ENCODE data around the gene LAPTM4A.

- TF ChIP-seq TAF1 (IDR thresholded peaks at IDR 0.05; ENCODE audit: borderline replicate concordance, insufficient read depth, low read length) (no peak), POLR2AphosphoS5 (IDR thresholded peaks at IDR 0.05; ENCODE audit: low read depth, low read length) (no peak)
- TF ChIP-seq, protein P1, sequence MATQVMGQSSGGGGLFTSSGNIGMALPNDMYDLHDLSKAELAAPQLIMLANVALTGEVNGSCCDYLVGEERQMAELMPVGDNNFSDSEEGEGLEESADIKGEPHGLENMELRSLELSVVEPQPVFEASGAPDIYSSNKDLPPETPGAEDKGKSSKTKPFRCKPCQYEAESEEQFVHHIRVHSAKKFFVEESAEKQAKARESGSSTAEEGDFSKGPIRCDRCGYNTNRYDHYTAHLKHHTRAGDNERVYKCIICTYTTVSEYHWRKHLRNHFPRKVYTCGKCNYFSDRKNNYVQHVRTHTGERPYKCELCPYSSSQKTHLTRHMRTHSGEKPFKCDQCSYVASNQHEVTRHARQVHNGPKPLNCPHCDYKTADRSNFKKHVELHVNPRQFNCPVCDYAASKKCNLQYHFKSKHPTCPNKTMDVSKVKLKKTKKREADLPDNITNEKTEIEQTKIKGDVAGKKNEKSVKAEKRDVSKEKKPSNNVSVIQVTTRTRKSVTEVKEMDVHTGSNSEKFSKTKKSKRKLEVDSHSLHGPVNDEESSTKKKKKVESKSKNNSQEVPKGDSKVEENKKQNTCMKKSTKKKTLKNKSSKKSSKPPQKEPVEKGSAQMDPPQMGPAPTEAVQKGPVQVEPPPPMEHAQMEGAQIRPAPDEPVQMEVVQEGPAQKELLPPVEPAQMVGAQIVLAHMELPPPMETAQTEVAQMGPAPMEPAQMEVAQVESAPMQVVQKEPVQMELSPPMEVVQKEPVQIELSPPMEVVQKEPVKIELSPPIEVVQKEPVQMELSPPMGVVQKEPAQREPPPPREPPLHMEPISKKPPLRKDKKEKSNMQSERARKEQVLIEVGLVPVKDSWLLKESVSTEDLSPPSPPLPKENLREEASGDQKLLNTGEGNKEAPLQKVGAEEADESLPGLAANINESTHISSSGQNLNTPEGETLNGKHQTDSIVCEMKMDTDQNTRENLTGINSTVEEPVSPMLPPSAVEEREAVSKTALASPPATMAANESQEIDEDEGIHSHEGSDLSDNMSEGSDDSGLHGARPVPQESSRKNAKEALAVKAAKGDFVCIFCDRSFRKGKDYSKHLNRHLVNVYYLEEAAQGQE (IDR thresholded peaks at IDR 0.05; ENCODE audit: insufficient read depth in 1 of 2, low read depth in 2 of 2, low read length in 2 of 2): no peak
These were observed 45.4 kb downstream of the LAPTM4A start for GRCh38 chr2:20005891-20006470.
